ENCODE results near the gene CYP17A1. TPM values are rescaled to one million over a fixed set of nuclear protein-coding genes. Genes with fewer than 3 reads are reported as not detected.

CYP17A1 gene
- total RNA-seq, 4 donors from 2014 or later = not detected

DNA sequence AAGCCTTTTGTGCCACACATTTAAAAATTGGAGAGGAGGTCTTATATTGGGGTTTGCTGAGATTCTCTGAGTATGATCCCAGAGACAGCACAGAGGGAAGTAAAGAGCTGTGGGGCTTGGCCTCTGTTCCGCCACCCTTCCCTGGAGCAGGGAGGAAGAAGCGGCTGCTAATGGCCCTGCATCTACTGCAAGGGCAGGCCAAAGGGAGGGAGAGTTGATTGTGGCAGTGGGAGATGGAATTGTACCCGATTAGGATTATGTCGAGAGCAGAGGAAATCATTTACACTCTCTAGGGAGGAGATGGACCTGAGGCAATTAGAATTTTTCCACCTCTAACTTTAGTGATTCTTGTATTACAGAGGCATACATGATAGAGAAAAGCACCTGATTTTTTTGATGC, 28.8 kb downstream of the CYP17A1 start:
- Histone ChIP-seq H3K27ac (no peak overlapping the region), H3K4me3 (no peak overlapping the region), H3K27me3 (no peaks in the 10 kb centered on the region), H3K36me3 (peaks cover 0 to 39% (median 0%) of the 10 kb centered on the region in 3 donors), H3K4me1 (peaks cover 0 to 4% (median 1%) of the 10 kb centered on the region in 4 donors), H3K9me3 (no peaks in the 10 kb centered on the region)
- TF ChIP-seq, protein P1, sequence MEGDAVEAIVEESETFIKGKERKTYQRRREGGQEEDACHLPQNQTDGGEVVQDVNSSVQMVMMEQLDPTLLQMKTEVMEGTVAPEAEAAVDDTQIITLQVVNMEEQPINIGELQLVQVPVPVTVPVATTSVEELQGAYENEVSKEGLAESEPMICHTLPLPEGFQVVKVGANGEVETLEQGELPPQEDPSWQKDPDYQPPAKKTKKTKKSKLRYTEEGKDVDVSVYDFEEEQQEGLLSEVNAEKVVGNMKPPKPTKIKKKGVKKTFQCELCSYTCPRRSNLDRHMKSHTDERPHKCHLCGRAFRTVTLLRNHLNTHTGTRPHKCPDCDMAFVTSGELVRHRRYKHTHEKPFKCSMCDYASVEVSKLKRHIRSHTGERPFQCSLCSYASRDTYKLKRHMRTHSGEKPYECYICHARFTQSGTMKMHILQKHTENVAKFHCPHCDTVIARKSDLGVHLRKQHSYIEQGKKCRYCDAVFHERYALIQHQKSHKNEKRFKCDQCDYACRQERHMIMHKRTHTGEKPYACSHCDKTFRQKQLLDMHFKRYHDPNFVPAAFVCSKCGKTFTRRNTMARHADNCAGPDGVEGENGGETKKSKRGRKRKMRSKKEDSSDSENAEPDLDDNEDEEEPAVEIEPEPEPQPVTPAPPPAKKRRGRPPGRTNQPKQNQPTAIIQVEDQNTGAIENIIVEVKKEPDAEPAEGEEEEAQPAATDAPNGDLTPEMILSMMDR (IDR thresholded peaks at IDR 0.05) = no peak
- TF ChIP-seq POLR2A (IDR thresholded peaks at IDR 0.05) = no peak
- DNase-seq = no peak

DNA sequence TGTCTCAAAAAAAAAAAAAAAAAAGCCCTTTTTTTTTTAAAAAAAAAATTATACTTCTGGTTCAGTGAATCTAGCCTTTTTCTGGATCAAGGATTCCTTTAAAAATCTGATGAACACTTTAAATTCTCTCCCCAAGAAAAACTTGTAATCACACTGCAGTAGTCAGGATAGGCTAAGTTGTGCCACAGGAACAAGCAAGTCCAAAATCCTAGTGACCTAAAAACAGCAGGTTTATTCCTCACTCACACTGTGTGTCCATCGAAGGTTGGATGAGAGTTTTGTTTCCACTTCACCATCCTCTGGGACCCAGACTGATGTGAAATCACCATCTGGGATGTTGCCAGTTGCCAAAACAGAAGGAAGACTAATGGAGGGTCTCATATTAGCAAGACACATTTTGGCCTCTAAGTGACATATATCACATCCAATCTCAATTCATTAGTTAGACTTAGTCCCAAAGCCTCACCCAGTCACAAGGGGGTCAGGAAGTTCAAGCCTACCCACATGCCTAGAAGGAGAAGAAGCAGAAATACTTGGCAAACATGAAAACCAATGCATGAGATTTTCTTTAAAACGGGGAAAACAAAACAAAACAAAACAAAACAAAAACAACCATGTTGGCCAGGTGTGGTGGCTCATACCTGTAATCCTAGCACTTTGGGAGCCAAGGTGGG, 32.7 kb downstream of the CYP17A1 start:
- Histone ChIP-seq H3K27me3 (no peaks in the 10 kb centered on the region), H3K36me3 (peaks cover 0 to 19% (median 0%) of the 10 kb centered on the region in 3 donors), H3K4me1 (peaks cover 0 to 32% (median 0%) of the 10 kb centered on the region in 4 donors), H3K27ac (no peak overlapping the region), H3K9me3 (no peaks in the 10 kb centered on the region), H3K4me3 (no peak overlapping the region)
- TF ChIP-seq, protein P1 (IDR thresholded peaks at IDR 0.05) = no peak
- no peak for TF ChIP-seq POLR2A (IDR thresholded peaks at IDR 0.05)
- DNase-seq = no peak

- H3K4me1 ChIP-seq = peaks cover 0 to 34% (median 0%) of the 10 kb centered on the region in 4 donors
These were observed 34.2 kb downstream of the CYP17A1 start for GRCh38 chr10:102802920-102803534.

GRCh38 chr10:102801978-102802377, 35.2 kb downstream of the CYP17A1 start:
- Histone ChIP-seq H3K36me3 (peaks cover 0 to 36% (median 0%) of the 10 kb centered on the region in 3 donors), H3K27ac (peak overlapping the region in 3 of 4 donors; percentile 11 to 56 (median 31)), H3K9me3 (no peaks in the 10 kb centered on the region), H3K4me1 (peaks cover 0 to 39% (median 1%) of the 10 kb centered on the region in 4 donors), H3K27me3 (no peaks in the 10 kb centered on the region), H3K4me3 (no peak overlapping the region)
- no peak for DNase-seq
- TF ChIP-seq, protein P1 (IDR thresholded peaks at IDR 0.05) = no peak
- no peak for TF ChIP-seq POLR2A (IDR thresholded peaks at IDR 0.05)

More at GRCh38 chr10:102802920-102803534, 34.2 kb downstream of the CYP17A1 start:
- H3K9me3 ChIP-seq = no peaks in the 10 kb centered on the region
- no peak overlapping the region for H3K4me3 ChIP-seq
- peaks cover 0 to 34% (median 0%) of the 10 kb centered on the region in 3 donors for H3K36me3 ChIP-seq
- H3K27me3 ChIP-seq = no peaks in the 10 kb centered on the region
- TF ChIP-seq, protein P1 (IDR thresholded peaks at IDR 0.05) = no peak
- no peak for TF ChIP-seq POLR2A (IDR thresholded peaks at IDR 0.05)
- peak in 1 of 3 donors; percentile 58 for DNase-seq
- H3K27ac ChIP-seq = peak overlapping the region; percentile 19 to 56 (median 34)

GRCh38 chr10:102801496-102801895, 35.7 kb downstream of the CYP17A1 start:
- no peak for DNase-seq
- peaks cover 0 to 44% (median 3%) of the 10 kb centered on the region in 4 donors for H3K4me1 ChIP-seq
- H3K27me3 ChIP-seq = no peaks in the 10 kb centered on the region
- no peak overlapping the region for H3K4me3 ChIP-seq
- no peaks in the 10 kb centered on the region for H3K9me3 ChIP-seq
- TF ChIP-seq, protein P1 (IDR thresholded peaks at IDR 0.05) = no peak
- no peak for TF ChIP-seq POLR2A (IDR thresholded peaks at IDR 0.05)
- peak overlapping the region; percentile 13 to 67 (median 49) for H3K27ac ChIP-seq
- H3K36me3 ChIP-seq = peaks cover 0 to 36% (median 0%) of the 10 kb centered on the region in 3 donors
